IPS DF 4.7 (cell line): ENCODE results near the gene CELSR1.

Source experiments
- DNase-seq: peaks from one replicate; pipeline ENCODE4 v3.0.0-alpha.2; 2013; ENCODE audit warnings: low spot score; ENCODE audit errors: extremely low read depth

Gene CELSR1

GRCh38 chr22:46461566-46462180, 75.7 kb downstream of the CELSR1 start:
- DNase-seq = no peak

GRCh38 chr22:46460857-46461256, 76.6 kb downstream of the CELSR1 start:
- no peak for DNase-seq

GRCh38 chr22:46459347-46460065, 77.9 kb downstream of the CELSR1 start:
- no peak for DNase-seq

- no peak for DNase-seq
Measured at GRCh38 chr22:46458525-46458924, 78.9 kb downstream of the CELSR1 start.

GRCh38 chr22:46457502-46458488, 79.6 kb downstream of the CELSR1 start:
- DNase-seq = no peak

DNA sequence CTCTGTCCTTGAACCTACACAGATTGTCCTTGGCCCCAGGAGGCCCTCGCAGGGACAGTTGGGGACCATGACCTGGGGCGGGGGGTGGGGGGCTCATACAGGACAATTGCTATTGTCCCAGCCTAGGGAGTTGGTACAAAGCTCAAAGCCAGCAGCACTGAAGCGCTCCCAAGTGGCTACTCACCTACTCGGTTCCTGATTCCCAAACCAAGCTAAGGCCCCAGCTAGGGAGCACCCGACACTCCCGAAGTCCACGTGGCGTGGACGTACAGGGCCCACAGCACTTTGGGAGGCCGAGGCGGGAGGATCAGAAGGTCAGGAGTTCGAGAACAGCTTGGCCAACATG, 80.6 kb downstream of the CELSR1 start:
- no peak for DNase-seq

GRCh38 chr22:46455446-46455845, 82.0 kb downstream of the CELSR1 start:
- no peak for DNase-seq

DNA sequence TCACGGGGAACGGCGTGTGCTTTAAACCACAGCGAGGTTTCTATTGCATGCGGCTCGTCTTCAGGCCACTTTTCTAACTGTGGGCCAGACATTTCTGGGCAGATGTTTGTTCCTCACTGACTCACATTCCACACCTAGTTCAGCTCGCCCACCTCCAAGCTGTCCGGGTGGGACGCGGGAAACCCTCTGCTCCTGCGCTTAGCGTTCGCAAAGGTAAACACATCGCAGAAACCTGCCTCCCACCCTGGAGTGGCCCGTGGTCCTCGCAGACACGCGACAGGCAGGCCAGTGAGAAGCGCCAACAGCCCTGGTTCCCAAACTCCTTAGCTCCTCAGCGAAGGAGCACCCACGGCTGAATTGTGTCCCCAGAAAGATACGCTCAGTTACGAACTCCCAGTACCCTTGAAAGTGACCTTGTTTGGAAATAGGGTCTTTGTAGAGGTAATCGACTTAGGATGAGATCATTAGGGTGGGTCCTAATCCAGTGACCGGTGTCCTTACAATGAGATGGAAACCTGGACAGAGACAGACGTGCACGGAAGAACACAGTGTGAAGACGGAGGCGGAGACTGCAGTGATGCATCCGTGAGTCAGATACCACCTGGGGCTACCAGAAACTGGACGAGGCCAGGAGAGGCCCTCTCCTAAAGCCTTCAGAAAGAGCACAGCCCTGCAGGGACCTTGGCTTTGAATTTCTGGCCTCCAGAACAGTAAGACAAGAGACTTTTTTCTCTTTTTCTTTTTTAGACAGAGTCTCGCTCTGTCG, 82.7 kb downstream of the CELSR1 start:
- no peak for DNase-seq

DNA sequence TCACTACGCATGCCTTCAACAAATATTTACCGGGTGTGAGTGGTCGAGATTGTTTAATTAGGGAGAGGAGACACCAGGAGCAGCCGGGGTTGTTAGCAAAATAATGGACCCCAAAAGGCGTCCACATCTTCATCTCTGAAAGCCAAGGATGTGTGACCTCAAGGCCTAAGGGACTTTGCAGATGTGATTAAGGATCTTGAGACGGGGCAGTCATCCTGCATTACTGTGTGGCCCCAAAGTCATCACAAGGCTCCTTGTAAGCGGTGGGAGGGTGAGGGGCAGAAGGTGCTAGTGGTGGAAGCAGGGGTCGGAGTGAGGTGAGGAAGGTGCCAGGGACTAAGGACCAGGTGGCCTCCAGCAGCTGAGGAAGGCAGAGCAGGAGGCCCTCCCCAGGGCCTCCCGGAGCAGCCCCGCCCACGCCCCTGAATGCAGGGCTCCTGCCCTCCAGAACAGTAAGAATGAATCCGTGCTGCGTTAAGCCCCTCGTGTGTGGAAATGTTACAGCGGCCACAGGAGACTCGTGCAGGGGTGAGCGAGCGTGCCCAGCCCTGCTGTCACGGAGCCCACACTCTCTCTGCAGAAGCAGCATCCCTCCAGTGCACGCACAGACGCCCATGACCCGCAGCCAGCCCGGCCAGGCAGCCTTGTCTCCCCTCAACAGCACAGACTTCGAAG, 83.5 kb downstream of the CELSR1 start:
- no peak for DNase-seq

DNA sequence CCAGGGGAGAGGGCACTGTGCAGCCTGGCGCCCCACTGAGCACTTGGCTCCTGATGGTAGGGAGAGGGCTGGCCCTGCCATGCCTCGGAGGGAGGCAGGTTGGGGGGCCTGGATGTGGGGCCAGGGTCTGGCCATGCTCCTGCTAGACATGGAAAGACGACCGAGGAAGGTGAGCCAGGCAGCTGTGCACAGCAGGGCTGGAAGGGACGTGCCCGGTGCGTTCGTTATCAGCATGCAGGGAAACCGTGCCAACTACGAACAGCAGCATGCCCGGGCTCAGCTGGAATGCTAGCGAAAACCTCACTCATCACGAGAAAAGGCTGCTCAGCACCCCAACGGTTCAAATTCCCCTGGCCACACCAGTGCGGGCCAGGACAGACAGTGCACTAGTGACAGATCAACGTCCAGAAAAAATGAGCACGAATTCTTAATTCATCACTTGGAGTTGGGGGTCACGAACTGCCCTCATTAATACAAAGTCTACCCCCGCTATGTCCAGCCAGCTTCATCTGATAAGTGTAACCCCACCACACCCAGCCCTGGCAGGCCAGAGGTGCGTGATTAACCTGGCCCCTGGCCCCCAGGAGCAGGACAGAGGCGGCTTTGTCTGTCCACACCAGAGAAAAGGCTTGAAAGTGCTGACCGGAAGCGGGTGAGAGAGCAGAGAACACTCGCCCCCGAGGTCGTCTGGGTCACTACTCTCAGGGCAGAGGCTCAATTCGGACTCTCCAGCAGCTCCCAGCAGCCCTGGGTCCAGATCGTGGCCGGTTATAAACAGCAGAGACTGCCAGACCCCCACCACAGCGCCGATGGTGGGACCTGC, 84.2 kb downstream of the CELSR1 start:
- no peak for DNase-seq

DNA sequence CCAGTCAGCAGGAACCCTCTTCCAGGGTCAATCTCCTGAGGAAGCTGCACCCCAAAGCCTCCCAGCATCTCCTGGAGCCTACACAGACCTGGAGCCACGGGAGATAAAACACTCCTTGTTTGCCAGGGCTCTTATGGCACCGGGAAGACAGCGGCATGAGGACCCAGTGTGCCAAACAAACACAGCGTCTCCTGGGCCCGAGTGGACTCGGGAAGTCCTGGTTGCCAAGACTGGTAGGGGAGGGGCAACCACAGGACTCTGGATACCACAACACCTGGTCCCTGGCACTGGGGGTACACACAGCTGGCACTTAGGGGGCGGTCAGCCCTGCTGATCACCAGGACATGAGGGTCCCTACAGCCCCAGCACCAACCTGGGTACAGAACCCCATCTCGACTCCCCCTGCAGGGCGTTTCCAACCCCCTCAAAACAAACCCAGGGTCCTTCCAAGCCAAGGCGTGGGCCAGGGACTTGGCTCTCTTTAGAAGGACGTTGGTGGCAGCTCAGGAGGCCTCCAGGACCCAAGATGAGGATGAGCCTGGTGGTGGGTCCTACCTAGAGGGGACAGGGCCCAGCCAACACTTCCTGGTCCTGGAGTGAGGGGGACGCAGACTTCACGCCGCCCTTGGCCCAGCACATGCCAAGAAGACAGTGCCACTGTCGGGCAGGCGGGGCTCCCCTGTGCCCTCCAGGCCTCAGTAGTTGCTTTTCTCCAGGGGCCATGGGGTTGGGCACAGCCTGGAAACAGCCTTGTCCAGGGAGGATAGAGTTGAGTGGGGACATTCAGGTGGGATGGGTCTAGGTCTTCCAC, 85.0 kb downstream of the CELSR1 start:
- no peak for DNase-seq

DNA sequence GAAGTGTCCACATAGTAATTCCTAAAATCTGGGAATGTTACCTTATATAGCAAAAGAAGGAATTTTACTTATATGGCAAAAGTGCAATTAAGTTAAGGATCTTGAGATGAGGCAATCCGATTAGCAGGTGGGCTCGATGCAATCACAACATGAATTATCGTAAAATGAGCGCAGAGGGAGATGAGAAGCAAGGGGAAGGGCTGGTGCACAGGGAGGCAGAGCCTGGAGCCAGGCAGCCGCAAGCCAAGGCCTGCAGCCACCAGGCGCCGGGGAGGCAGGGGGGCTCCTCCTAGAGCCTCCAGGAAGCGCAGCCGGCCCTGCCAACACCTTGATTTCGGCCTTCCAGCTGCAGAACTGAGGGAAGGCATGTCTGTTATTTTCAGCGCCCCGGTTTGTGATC, 85.7 kb downstream of the CELSR1 start:
- DNase-seq = no peak

GRCh38 chr22:46450931-46451561, 86.4 kb downstream of the CELSR1 start:
- no peak for DNase-seq

DNA sequence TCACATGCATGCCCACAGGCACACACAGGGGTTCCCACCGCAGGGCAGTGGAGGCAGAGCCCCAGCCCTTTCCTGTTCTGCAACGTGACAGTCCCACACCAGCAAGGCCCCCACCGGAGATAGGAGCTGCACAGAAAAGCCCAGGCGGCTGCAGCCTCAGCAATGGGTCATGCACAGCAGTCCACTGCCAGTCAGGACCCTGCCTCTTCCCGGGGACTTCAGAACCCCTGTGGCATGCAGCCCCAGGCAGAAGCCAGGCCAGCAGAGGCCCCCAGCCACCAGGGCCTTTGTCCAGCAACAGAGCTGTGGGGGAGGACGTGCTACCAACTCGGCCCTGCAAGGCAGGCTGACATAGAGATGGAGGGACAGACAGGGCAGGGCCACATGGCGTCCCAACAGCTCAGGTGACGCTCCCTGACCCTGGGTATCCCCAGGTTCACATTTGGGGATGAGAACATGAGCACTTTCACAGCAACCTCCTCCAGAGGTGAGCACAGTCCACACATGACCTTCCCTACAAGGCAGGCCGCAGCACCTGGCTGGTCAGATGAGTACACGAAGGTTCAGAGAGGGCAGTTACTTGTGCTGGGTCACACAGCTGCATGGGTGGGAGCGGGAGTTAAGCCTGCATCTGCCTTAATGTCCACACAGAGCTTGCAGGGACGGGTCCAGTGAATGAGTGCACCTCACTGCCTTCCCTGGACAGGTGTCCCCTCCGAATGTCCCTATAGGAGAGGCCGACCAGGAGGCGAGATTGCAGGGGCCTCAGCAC, 87.3 kb downstream of the CELSR1 start:
- no peak for DNase-seq

DNA sequence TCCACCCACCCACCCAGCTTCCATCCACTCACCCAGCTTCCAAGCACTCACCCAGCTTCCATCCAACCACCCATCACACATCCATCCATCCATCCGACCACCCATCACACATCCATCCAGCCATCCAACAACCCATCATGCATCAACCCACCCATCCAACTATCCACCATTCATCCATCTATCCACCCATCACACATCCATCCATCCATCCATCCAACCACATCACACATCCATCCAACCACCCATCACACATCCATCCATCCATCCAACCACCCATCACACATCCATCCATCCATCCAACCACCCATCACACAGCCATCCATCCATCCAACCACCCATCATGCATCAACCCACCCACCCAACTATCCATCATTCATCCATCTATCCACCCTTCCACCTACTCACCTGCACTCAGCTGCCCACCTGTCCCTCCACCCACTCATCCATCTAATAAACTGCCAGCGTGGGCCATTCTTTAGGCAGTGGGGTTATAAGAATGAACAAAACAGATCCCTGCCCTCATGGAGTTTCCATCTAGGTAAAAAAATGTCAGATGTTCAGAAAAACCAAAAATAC, 88.2 kb downstream of the CELSR1 start:
- no peak for DNase-seq

GRCh38 chr22:46448333-46448732, 89.1 kb downstream of the CELSR1 start:
- DNase-seq = no peak

DNA sequence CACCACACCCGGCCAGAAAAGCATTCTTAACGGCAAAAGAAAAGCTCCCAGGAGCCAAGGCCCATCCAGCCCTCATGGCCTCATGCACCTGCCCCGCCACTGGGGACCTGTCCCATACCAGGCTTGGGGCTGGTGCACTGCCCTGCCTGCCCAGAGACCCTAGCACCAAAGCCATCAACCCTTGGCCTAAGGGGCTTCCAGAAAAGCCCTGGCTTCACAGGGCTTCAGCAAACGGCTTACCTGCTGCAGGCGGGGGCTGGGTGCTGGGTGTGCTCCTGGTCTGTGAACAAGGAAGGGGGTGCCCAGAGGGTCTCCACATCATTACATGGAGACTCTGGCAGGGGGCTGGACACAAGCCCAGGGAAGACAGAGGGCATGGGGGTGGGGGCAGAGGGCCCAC, 89.5 kb downstream of the CELSR1 start:
- DNase-seq = no peak

- no peak for DNase-seq
Measured at GRCh38 chr22:46446799-46447198, 90.6 kb downstream of the CELSR1 start.
